GM21717 (cell line): Measurements from ENCODE around the gene ARHGEF16.

Source experiments
- ATAC-seq: cut with Tn5 transposase; IDR thresholded peaks from one replicate; pipeline ENCODE4 v1.9.1; 2021; ENCODE audit warnings: mild to moderate bottlenecking, moderate library complexity; ENCODE audit not compliant: unreplicated experiment

Gene ARHGEF16

DNA sequence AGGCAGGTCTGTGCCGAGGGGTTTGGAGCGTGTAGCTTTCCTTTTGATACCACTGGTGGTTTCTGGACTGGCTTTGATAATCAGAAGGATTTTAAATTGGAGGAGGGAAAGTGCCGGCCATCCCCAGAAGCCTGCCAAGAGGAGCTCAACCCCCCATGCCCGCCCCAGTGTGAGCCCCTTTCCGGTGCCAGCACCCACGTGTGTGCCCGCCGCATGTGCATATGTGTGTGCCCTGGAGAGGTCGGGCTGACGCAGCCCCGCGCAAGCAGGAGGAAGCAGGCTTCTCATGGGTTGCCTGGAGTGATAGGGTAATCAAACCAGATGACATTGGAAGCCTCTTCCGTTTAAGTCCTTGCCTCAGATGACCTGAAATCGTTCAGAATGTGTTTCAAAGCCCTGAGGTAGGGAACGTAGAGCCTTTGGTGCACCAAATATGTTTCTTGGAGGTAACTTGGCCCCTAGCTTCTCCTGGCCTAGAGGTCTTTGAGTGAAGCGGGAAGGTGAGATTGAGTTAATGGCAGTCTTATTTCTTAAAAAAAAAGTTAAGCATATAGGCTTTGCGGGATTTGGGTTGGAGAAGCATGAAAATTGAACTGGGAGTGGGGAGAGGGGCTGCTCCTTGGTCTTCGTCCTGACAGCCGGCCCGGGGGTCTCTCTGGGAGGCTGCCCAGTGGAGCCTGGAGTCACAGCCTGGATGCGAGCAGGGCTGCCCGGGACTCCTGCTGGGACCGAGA is 34.1 kb upstream of the ARHGEF16 start:
- ATAC-seq = no peak

DNA sequence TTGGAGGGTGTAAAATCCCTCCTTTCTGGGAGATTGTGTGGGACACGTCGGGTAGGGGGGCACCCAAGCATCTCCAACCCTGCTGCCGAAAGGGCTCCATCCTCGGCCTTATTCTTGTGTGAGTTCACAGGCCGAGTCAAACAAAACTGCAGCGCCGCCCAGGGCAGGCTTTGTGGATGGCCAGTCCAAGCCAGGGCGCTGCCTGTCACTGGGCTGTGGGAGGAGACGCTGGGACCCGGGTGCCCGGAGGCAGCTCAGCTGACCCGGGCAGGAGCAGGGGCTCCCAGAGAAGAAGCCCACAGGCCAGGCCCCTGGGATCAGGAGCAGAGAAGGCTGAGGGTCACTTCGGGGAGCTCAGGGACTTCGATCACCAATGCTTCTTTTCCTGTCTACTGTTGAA is 31.8 kb upstream of the ARHGEF16 start:
- no peak for ATAC-seq

DNA sequence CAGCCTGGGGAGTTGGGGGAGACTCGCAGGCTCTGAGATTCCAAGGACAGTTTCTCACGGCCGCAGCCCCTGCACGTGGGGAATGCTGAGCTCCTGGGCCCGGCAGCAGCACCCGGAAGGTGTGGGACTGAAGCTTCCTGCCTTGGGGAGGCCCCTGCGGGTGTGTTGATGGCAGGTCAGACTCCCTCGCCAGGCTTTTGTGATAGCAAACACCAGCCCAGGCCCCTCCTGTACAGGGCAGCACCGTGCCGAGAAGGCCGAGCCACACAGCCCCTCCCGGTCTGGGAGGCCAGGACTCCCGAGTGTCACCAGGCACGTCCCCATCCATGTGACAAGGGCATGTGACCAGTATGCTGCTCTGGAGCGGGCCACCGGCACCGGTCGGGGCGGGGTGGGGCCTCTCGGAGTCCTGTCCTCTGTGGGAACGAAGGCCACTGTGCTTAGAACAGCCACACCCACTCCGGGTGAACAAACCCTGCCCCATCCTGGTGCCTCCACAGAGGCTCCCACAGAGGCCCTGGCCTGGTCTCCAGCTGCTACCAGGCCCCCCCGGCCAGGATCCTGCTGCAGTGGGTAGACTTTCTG is 31.1 kb upstream of the ARHGEF16 start:
- no peak for ATAC-seq

DNA sequence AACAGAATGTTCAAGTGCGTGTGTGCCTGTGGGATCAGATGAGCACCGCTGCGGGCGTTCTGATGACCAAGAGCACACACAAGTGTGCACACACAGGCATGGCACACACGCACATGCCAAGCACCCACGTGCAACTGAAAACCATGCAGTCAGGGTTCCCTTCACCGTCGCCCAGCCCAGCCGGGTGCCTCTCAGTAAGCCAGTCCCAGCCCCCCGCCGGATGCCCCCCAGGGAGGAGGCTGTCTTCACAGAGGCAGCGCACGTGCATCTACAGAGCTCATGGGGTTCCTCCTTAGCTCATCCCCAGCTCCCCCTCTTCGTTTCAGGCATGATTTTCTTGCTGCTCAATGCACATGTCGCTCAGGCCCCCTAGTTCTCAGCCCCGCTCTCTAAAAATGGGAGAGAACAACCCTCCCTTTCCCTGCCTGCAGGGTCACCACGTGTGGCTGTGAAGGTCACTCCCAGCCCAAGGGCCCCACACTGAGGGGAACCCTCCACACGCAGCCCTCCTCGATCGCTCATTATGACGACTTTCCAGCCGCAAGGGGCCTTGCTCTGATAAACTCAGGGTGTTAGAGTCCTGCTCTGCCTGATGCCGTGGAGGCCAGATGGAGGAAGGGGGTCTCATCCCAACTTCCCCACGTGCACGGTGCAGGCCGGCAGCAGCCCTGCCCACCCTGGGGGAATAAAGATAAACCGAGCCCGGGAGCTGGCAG is 30.4 kb upstream of the ARHGEF16 start:
- ATAC-seq = no peak

DNA sequence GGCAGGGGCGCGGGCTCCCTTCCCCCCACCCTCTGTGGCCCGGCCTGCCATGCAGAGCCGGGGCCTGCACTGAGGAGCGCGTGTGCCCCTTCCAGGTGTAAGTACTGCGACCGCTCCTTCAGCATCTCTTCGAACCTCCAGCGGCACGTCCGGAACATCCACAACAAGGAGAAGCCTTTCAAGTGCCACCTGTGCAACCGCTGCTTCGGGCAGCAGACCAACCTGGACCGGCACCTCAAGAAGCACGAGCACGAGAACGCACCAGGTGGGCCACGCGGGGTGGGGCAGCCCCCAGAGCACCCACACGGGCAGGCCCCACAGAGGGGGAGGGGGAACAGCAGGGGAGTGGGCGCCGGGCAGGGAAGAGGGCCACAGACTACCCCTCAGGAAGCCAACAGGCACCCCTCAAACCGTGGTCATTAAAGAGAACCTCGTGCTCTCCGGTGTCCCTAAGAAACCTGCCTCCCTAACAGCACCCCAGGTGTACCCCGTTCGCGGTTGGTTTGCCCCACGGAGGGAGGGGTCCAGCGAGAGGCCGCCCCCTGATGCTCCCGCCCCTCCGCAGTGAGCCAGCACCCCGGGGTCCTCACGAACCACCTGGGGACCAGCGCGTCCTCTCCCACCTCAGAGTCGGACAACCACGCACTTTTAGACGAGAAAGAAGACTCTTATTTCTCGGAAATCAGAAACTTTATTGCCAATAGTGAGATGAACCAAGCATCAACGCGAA is 28.8 kb upstream of the ARHGEF16 start:
- ATAC-seq = no peak

DNA sequence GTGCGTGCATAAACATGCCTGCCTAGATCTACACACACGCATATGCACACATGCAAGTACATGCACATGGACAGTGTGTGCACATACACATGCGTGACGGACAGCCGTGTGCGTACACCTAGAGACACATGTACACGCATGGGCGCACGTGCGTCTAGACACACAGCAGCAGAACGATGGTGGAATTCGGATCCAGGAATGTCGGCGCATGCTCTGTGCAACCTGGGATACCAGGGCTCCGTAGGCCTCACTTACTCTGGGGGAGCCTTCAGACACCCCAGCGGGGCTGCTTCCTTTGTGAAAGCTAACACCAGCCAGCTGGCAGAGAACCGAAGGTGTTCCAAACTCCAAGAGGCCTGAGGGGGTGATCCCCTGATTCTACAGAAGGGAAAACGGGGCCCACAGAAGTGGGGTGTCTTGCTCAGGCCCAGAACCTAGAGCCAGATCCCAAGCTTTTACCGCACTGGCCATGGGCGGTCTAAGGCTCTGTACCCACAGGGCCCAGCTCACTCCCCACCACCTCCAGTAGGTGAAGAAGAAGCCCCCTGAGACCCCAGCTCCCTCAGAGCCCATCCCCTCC is 27.4 kb upstream of the ARHGEF16 start:
- no peak for ATAC-seq

DNA sequence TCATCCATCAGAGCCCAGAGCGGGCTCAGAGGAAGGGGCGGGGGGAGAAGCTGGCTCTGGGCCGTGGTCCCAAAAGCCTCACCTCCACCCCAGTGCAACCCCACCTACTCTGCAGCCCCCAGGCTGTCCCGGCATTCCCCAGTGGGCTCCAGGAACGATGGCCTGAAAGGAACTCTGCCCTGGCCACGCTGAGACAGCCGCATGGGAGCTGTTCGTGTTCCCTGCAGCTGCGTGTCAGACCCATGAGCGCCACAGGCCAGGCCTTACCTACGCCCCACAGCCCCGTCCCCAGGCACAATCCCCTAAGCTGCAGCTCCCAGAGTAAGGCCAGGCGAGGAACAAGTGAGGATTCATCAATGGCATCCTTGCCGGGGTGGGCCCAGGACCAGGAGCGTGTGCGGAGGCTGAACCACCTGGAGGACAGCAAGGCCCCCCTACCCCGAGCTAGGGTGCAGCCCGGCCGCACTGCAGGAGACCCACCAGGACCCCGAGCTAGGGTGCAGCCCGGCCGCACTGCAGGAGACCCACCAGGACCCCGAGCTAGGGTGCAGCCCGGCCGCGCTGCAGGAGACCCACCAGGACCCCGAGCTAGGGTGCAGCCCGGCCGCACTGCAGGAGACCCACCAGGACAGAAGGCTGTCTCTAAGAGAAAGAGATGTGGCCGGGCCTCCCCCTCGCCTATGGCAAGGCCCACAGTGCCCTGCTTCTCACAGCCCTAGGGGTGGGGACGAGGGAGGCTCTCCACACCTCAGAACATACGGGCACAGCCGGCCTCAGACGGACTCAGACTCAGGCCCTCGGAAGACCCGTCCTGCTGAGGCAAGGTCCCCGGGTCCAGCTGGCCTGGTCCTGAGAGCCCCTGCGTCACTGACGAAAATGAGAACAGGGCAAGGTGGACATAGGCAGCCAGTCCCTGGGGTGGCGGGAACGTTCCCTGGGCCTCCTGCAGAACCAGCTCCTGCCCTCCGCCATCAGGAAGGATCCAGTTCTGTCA is 26.5 kb upstream of the ARHGEF16 start:
- ATAC-seq = no peak

DNA sequence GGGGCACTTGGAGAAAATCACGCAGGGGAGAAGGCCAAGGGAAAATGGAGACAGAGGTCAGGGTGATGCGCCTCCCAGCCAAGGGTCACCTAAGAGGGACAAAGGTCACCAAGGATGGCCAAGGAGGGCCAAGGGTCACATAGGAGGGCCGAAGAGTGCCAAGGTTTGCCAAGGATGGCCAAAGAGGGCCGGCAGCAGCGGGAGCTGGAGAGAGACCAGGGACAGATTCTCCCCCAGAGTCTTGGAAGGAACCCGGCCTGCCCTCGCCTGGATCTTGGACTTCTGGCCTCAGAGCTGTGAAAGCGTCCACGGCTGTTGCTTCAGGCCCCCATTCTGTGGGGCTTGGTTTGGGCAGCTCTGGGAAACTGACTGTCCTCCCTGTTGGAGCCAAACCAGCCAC is 25.6 kb upstream of the ARHGEF16 start:
- ATAC-seq = no peak

DNA sequence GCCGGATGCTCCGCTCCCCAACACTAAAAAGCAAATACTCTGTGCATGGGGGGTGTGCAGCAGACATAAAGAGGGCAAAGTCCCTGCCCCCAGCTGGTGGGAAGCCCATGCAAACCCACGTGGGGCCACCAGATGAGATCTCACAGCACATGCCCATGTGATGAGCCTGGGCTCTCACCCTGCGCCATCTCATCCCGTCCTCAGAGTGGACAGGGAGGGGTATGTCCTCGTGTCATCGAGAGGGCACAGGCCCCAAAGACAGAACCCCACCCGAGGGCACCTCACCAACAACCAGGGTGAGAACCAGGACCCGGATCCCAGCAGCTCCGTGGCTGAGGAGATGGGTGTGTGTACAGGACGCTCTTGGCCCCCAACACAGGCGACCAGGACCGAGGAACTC is 25.1 kb upstream of the ARHGEF16 start:
- ATAC-seq = no peak

DNA sequence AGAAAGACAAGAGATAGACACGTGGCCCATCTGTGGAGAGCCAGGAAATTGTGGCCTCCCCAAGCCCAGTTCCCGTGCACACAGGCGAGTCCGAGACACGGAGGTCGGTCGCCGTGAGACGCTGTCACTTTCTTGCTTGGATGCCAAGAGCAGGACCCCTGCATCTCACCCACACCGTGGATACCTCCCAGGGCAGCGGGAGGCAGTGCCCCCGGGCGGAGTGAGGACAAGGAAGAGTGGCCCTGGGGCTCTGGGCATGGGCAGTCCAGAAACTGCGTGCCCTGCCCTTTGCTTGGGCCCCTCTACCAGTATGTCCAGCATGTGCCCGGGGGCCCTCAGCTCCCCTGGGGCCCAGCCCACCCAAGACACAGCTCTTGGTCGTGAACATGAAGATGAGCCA is 24.7 kb upstream of the ARHGEF16 start:
- ATAC-seq = no peak

DNA sequence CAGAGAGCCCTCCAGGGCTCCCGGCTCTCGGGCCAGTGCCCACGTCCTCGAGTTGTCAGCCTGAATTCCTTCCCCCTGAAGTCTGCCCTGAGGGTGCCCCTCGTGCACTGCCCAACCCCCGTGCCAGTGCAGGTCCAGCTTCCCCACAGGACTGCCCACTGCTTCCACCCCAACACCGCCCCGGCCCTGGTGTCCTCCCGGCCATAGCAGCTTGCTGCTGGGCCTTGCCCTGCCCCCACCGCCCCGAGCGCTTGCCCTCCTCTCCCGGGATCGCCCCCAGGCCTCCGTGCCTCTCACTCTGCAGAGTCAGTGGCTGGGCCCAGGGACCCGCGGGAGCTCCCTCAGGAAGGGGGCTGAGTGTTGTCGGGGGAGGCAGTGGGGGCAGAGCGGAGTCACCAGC is 24.1 kb upstream of the ARHGEF16 start:
- ATAC-seq = no peak

DNA sequence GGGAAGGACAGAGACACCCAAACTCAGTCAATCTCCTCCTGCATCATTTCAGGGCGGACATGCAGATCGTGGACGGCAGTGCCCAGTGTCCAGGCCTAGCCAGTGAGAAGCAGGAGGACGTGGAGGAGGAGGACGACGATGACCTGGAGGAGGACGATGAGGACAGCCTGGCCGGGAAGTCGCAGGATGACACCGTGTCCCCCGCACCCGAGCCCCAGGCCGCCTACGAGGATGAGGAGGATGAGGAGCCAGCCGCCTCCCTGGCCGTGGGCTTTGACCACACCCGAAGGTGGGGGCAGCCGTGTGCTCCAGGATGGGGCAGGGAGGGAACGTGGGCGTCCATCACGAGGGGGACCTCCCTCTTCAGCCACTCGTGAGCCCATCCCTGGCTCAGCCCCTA is 23.6 kb upstream of the ARHGEF16 start:
- no peak for ATAC-seq

DNA sequence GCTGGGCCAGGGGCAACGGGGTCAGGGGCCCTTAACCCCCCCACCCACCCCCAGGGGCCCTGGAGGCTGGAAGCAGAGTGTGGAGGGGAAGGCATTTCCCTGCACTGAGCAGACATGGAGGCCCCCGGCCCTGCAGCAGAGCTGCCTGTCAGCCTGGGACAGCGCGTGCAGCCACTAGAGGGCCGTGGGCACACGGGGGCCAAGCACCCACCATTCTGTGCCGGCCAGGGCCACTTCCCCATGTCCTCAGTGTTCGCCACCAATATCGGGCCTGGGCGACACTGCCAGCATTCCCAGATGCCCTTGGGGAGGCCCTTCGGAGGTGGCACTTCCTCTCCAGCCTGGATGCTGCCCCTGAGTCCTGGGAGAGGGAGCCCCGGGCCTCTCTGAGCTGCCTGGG is 23.2 kb upstream of the ARHGEF16 start:
- no peak for ATAC-seq

DNA sequence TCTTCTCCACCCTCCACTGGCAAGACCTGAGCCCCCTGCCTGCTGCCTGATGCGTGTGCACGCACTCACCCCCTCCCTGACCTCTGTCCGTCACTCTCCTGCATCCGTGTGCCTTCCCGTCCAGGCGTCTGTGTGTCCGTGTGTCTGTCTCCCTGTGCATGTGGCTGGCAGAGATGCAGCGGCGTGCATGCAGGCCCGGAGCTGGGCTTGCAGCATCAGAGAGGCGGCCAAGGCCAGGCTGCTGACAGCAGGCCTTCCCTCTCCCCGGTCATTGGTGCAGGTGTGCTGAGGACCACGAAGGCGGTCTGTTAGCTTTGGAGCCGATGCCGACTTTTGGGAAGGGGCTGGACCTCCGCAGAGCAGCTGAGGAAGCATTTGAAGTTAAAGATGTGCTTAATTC is 22.8 kb upstream of the ARHGEF16 start:
- no peak for ATAC-seq

DNA sequence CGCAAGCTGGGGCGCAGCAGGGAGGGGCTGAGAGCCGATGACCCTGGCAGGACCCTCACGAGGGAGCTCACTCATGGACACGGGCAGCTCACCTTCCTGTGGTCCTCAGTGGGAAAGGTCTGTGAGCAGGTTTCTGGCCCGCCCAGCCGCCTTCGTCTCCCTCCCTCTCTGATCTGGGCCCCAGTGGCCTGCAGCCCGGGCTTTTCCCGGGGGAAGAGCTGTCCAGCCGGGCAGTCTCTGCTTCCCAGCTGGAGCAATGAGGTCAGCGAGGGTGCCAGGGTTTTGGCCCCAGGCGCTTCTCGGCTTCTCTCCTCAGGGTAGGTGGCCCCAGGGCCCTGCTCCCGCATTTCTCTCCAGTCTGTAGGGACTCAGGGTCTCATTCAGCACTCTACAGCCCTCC is 22.2 kb upstream of the ARHGEF16 start:
- ATAC-seq = no peak

DNA sequence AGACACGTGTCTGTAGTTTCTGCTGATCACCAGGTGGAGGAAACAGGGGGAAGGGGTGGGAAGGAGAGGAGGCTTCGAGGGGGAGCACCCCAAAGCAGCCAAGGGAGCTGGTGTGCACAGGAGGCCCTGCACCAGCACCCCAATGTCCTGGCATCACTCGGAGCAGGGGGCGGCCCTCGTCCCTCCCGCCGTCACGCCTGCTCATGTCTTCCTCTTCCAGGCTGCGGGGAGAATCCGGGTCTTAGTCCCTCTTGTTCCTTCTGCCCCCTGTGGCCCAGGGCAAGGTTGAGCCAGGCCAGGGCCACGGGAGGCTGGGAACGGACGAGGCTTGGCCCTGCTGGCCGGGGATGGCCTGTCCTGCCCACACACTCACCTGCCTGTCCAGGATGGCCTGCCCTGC is 21.4 kb upstream of the ARHGEF16 start:
- ATAC-seq = no peak

DNA sequence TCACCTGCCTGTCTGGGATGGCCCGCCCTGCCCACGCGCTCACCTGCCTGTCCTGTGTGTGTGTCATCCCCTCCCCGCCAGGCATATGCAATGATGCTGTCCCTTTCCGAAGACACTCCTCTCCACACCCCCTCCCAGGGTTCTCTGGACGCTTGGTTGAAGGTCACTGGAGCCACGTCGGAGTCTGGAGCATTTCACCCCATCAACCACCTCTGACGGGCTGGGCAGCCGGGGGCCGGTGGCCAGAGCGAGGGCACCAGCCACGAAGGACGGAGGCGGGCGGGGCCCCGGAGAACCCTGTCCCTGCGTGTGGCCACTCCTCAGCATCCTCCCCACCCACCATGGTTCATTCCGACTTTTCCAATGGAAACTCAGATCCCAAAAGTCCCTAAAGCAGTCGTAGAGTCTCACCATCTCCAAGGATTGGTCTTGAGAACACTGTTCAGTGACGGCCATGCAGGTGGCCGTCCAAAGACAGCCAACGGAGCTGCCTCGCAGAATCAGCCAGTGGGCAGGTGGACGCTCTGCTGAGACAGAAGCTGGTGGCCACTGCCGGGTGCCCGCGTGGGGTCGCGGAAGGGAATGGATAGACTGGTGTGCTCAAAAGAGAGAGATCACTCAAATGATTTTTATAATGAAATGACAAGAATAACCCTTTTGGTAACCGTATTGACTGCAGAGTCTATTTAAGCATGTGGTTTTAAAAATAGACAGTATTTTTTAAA is 20.7 kb upstream of the ARHGEF16 start:
- ATAC-seq = no peak

DNA sequence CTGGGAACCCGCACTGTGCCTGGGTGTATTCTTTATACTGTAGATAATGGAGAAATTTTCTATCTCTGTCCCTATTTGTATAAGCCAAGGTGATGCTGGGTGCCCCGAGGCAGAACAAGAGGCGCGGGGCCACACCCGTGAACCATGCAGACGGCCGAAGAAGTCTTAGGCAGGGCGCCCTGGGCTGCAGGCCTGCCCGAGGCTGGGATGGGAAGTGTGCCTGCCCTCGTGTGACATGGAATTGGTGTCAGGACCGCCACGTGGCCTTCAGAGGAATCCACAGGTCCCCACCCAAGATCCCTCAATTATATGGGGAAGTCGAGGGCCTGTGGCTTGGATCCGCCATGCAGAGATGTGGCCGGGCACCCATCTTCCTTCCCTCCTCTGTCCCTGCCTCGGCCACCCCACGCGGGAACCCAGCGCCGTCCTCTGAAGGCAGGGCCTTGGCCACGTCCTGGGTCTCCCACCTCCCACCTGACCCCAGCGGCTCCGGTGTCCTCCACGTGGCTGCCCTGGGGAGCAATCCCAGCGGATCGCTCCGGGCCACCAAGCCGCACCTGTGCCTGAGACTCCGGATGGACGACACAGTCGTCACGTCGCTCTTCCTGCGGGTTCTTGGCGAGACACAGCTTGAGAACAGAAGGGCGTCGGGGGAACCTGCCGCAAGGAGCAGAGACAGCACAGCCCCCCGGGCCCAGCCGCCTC is 19.9 kb upstream of the ARHGEF16 start:
- ATAC-seq = no peak

DNA sequence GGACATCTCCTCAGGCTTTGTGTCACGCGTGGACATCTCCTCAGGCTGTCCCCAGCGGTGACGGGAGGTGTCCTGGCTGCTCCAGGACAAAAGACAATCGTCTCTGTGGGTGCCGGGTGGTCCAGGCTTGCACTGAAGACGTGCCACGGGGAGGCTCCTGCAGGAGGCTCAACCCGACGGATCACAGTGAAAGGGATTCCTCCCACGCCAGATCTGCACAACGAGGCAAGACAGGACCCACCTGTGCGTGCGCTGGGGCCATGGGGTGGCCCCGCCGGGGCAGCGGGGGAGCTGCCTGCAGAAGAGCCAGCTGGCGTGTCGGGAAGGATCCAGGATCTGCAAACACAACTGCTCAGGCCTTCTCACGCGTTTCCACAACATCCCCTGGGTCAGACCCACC is 18.8 kb upstream of the ARHGEF16 start:
- no peak for ATAC-seq
